A172 (cell line): ENCODE measurements around the gene DMRTA1. TPM values are rescaled to one million over a fixed set of nuclear protein-coding genes. Genes with fewer than 3 reads are reported as not detected.
"Not testable (repeated sequence)": the region's sequence is repeated elsewhere in the genome, so short reads cannot be mapped to it uniquely, and the experiment has no call there.

Experiments used
- DNase-seq: peaks from one replicate; pipeline ENCODE4 v3.0.0-alpha.2; 2015; ENCODE audit warnings: low spot score
- total RNA-seq: library from RNA; depleted of rRNA; stranded (reverse); fragments of >200 nt; shearing (Covaris generic); gene quantifications from 2 replicates; pipeline ENCODE4 v1.2.3, GENCODE V29; 2014; rRNA removed

The DMRTA1 gene
- total RNA-seq: 0.88 and 2.3 TPM in 2 replicates

GRCh38 chr9:22446589-22446949, at the start of gene DMRTA1:
TSS of gene DMRTA1 (plus strand) at chr9:22446824. CDS start at chr9:22447066, 242 bp downstream.
- DNase-seq: peak; percentile 75

GRCh38 chr9:22401671-22402070, 45.0 kb upstream of the DMRTA1 start:
- DNase-seq: peak; percentile 42

GRCh38 chr9:22405869-22406659, 40.6 kb upstream of the DMRTA1 start:
- DNase-seq: no peak

GRCh38 chr9:22413884-22414283, 32.7 kb upstream of the DMRTA1 start:
- peak; percentile 60 for DNase-seq

GRCh38 chr9:22415941-22416691, 30.5 kb upstream of the DMRTA1 start:
- DNase-seq: no peak

GRCh38 chr9:22416692-22417060, 29.9 kb upstream of the DMRTA1 start:
- peak; percentile 17 for DNase-seq

GRCh38 chr9:22423566-22423965, 23.1 kb upstream of the DMRTA1 start:
- no peak for DNase-seq

- DNase-seq: no peak
These were observed 22.0 kb upstream of the DMRTA1 start for GRCh38 chr9:22424616-22425015.

- DNase-seq: no peak
These were observed 21.1 kb upstream of the DMRTA1 start for GRCh38 chr9:22425551-22425950.

- DNase-seq: no peak
These were observed 19.3 kb upstream of the DMRTA1 start for GRCh38 chr9:22427226-22427880.

- no peak for DNase-seq
These were observed 12.9 kb upstream of the DMRTA1 start for GRCh38 chr9:22433691-22434090.

GRCh38 chr9:22435252-22435651, 11.4 kb upstream of the DMRTA1 start:
- not testable (repeated sequence) for DNase-seq

- DNase-seq: not testable (repeated sequence)
These were observed 9.1 kb upstream of the DMRTA1 start for GRCh38 chr9:22437461-22438067.

GRCh38 chr9:22440841-22441240, 5.8 kb upstream of the DMRTA1 start:
- no peak for DNase-seq

- DNase-seq: peak; percentile 35
These were observed 460 bp downstream of the DMRTA1 start for GRCh38 chr9:22446950-22447617.

GRCh38 chr9:22447618-22448305, 1.1 kb downstream of the DMRTA1 start:
- DNase-seq: no peak

GRCh38 chr9:22449719-22450118, 3.1 kb downstream of the DMRTA1 start:
- DNase-seq: no peak

- peak; percentile 40 for DNase-seq
These were observed 5.9 kb downstream of the DMRTA1 start for GRCh38 chr9:22452415-22453010.

- no peak for DNase-seq
These were observed 7.4 kb downstream of the DMRTA1 start for GRCh38 chr9:22454016-22454415.

GRCh38 chr9:22455181-22455580, 8.6 kb downstream of the DMRTA1 start:
- no peak for DNase-seq

GRCh38 chr9:22457448-22457847, 10.8 kb downstream of the DMRTA1 start:
- no peak for DNase-seq
